A549 (cell line): ENCODE measurements around the gene LOXL4.
"Not testable (repeated sequence)": the region's sequence is repeated elsewhere in the genome, so short reads cannot be mapped to it uniquely, and the experiment has no call there.

Source experiments
- CTCF ChIP-seq: fragments of >200 bp; sonication (Bioruptor Twin); formaldehyde crosslinking; IDR thresholded peaks from 3 replicates; pipeline ENCODE4 v1.5.1; 2016
- POLR2A ChIP-seq: IDR thresholded peaks from 2 replicates; pipeline ENCODE4 v1.6.1; 2012; ENCODE audit warnings: mild to moderate bottlenecking, low read length

DNA sequence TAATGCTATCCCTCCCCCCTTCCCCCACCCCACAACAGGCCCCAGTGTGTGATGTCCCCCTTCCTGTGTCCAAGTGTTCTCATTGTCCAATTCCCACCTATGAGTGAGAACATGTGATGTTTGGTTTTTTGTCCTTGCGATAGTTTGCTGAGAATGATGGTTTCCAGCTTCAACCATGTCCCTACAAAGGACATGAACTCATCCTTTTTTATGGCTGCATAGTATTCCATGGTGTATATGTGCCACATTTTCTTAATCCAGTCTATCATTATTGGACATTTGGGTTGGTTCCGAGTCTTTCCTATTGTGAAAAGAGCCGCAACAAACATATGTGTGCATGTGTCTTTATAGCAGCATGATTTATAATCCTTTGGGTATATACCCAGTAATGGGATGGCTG is 40.3 kb downstream of the LOXL4 start:
- TF ChIP-seq CTCF, POLR2A: not testable (repeated sequence)
